Activated T-cell treated with anti-CD3 and anti-CD28 coated beads, Interleukin-2, amount 50 U/mL, for 48 hours (primary cell): ENCODE results near the gene TMEM184C.

Source experiments
- DNase-seq, 2 experiments: peaks; one replicate each; pipeline ENCODE4 v3.0.0-alpha.2; 2020

The TMEM184C gene

GRCh38 chr4:147674073-147674472, 56.9 kb downstream of the TMEM184C start:
- no peak for DNase-seq

- no peak for DNase-seq
These were observed 57.3 kb downstream of the TMEM184C start for GRCh38 chr4:147674496-147674895.

GRCh38 chr4:147678106-147678505, 60.9 kb downstream of the TMEM184C start:
- DNase-seq, result no peak

GRCh38 chr4:147678796-147679549, 61.8 kb downstream of the TMEM184C start:
- peak; percentile 24 to 39 for DNase-seq

- DNase-seq, result no peak
These were observed 65.6 kb downstream of the TMEM184C start for GRCh38 chr4:147682755-147683154.

GRCh38 chr4:147683188-147683591, 66.0 kb downstream of the TMEM184C start:
- peak in 1 of 2 experiments; percentile 35 for DNase-seq

GRCh38 chr4:147683717-147684700, 66.8 kb downstream of the TMEM184C start, which contains the start of gene PRMT9:
TSS of gene PRMT9 (minus strand) at chr4:147684163. CDS start at chr4:147683987, 176 bp downstream.
- DNase-seq, result peak; percentile 89 to 93

- no peak for DNase-seq
These were observed 71.9 kb downstream of the TMEM184C start for GRCh38 chr4:147689067-147689466.

- no peak for DNase-seq
These were observed 74.6 kb downstream of the TMEM184C start for GRCh38 chr4:147691820-147692219.

GRCh38 chr4:147693218-147693617, 76.0 kb downstream of the TMEM184C start:
- DNase-seq, result no peak

- DNase-seq, result no peak
These were observed 79.7 kb downstream of the TMEM184C start for GRCh38 chr4:147696866-147697265.

- no peak for DNase-seq
These were observed 87.6 kb downstream of the TMEM184C start for GRCh38 chr4:147704846-147705245.

GRCh38 chr4:147707892-147708672, 90.9 kb downstream of the TMEM184C start:
- peak; percentile 45 to 55 for DNase-seq

- no peak for DNase-seq
These were observed 92.8 kb downstream of the TMEM184C start for GRCh38 chr4:147709999-147710398.

GRCh38 chr4:147714575-147715401, 97.6 kb downstream of the TMEM184C start:
- DNase-seq, result no peak

- no peak for DNase-seq
These were observed 100.7 kb downstream of the TMEM184C start for GRCh38 chr4:147717878-147718277.
